GM12801 (cell line): ENCODE measurements around the gene FBH1.

Source experiments
- CTCF ChIP-seq: IDR thresholded peaks from one replicate; pipeline ENCODE4 v1.5.1; 2011; ENCODE audit warnings: control low read depth; ENCODE audit not compliant: insufficient read length; ENCODE audit errors: extremely low read depth

Gene FBH1

GRCh38 chr10:5961405-5962100 is 71.5 kb downstream of the FBH1 start:
- no peak for TF ChIP-seq CTCF

- TF ChIP-seq CTCF: no peak
Observed at GRCh38 chr10:5963071-5963470, 73.0 kb downstream of the FBH1 start.

GRCh38 chr10:5963591-5963990 is 73.5 kb downstream of the FBH1 start:
- no peak for TF ChIP-seq CTCF

GRCh38 chr10:5964736-5965135 is 74.7 kb downstream of the FBH1 start:
- no peak for TF ChIP-seq CTCF

DNA sequence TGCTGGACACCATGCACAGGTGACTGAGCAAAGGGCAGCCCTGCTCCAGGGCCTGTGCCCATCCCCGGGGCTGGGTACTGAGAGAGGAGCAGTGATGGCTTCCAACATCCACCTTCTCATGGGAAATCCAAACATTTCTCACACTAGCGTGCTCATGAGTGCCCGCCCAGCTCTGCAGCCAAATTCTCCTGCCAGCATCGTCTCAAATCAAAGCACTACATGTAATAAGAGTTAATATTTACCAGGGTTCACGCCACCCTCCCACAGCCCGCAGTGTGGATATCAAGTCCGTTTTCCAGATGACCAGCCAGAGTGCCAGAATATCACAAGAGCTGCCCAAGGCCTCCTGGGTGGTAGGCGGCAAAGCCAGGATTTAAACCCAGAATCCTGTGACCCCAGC is 75.2 kb downstream of the FBH1 start:
- TF ChIP-seq CTCF: no peak

- no peak for TF ChIP-seq CTCF
Observed at GRCh38 chr10:5968037-5968680, 78.1 kb downstream of the FBH1 start.

GRCh38 chr10:5968681-5969453 is 78.8 kb downstream of the FBH1 start:
- no peak for TF ChIP-seq CTCF
